Mammary epithelial cell (primary cell): ENCODE data around the gene C22orf15.

ENCODE experiments used
- CTCF ChIP-seq, 2 donors: IDR thresholded peaks in 1 of 2; conservative IDR thresholded peaks in 1 of 2; 2 replicates each; pipeline ENCODE4 v1.5.1; 2011 to 2012; ENCODE audit warnings: inconsistent platforms in 2 of 2, low read length in 2 of 2, mild to moderate bottlenecking in 2 of 2, control low read depth in 1 of 2, low read depth in 1 of 2; ENCODE audit not compliant: insufficient read depth in 1 of 2; ENCODE audit errors: extremely low read depth in 1 of 2
- EZH2 ChIP-seq: IDR thresholded peaks from 2 replicates; pipeline ENCODE4 v1.6.1; 2012; ENCODE audit warnings: low read length, inconsistent platforms, borderline replicate concordance

- TF ChIP-seq CTCF (conservative IDR thresholded peaks at IDR 0.05 in 1 of 2, IDR thresholded peaks at IDR 0.05 in 1 of 2; ENCODE audit: extremely low read depth in 1 of 2, insufficient read depth in 1 of 2, low read depth in 1 of 2, low read length in 2 of 2) = no peak
- TF ChIP-seq EZH2 = no peak
Measured at GRCh38 chr22:23754980-23755636, 7.7 kb upstream of the C22orf15 start.
